ENCODE measurements around the gene USP21. TPM values are rescaled to one million over a fixed set of nuclear protein-coding genes. Genes with fewer than 3 reads are reported as not detected.

The USP21 gene
- total and polyA plus RNA-seq, 2 of the 13 experiments (the other 11 are each of a cell fraction or from before 2014, with no cell fraction given): 10.1 to 33.1 TPM

GRCh38 chr1:161133220-161133740, 26.0 kb upstream of the USP21 start:
- H3K79me2 ChIP-seq (ENCODE audit: insufficient read depth, low read length): peaks cover 31% of the 10 kb centered on the region
- intact Hi-C loops (cut with micrococcal nuclease; ENCODE audit: unreplicated experiment) (loop anchor here (2.0 to 10.0 kb wide), 2 partner anchors 20 to 138 kb away; partner anchors contain the start of gene UFC1), in situ Hi-C loops (cut with HindIII; ENCODE audit: extremely low pct_ligation_motif_present, low pct_unique_long_range_greater_than_20kb) (no loop called here)
- CTCF ChIA-PET (ENCODE audit: low intra/inter-chr PET ratio, low total read pairs): no interaction called here
- peaks cover 27% of the 10 kb centered on the region for H3K4me1 ChIP-seq (ENCODE audit: insufficient read depth, low read length)
- POLR2A ChIA-PET: interaction anchor here (0.8 to 3.5 kb wide), 15 partner anchors 20 to 180 kb away, joined by 3 to 43 read pairs (median 7); partner anchors contain the start of genes APOA2, F11R, KLHDC9 and NDUFS2
- H3K9ac ChIP-seq (ENCODE audit: insufficient read depth, low read depth, low read length): peak overlapping the region; percentile 85
- no peaks in the 10 kb centered on the region; a peak in 1 of 5 replicates for H3K27me3 ChIP-seq (ENCODE audit: control insufficient read depth in 1 of 2, insufficient read depth in 2 of 2, low read length in 2 of 2)
- peaks cover 0 to 2% of the 10 kb centered on the region in 2 experiments; a peak in 1 of 5 replicates for H3K36me3 ChIP-seq (replicated peaks in 1 of 2; ENCODE audit: control insufficient read depth in 1 of 2, insufficient read depth in 2 of 2, low read length in 2 of 2)
- H4K20me1 ChIP-seq (ENCODE audit: insufficient read depth, low read length): no peaks in the 10 kb centered on the region
- H2AFZ ChIP-seq (ENCODE audit: low read length): peak overlapping the region; percentile 49
- peak overlapping the region; percentile 90 for H3K27ac ChIP-seq (ENCODE audit: extremely low read length, insufficient read depth, low read length)
- peak overlapping the region; percentile 79 to 82 (median 80) for H3K4me3 ChIP-seq (replicated peaks in 1 of 3; ENCODE audit: insufficient read depth in 1 of 3, low read depth in 2 of 3, low read length in 3 of 3)
- DNase-seq (ENCODE audit: low spot score) (no peak), FAIRE-seq (no peak), ATAC-seq (peak; percentile 12; the same call in 2 of the 3 replicates)
- TF ChIP-seq NAIF1 (CRISPR knock-in tag; IDR thresholded peaks at IDR 0.05; ENCODE audit: borderline replicate concordance) (0 out of 2 replicates have a peak, but pooled peaks have one; percentile 8), NFIC (IDR thresholded peaks at IDR 0.05; ENCODE audit: low read length) (0 out of 2 replicates have a peak, but pooled peaks have one; percentile 29), ZNF12 (CRISPR knock-in tag; IDR thresholded peaks at IDR 0.05) (0 out of 2 replicates have a peak, but pooled peaks have one; percentile 8), MLXIP (CRISPR knock-in tag; IDR thresholded peaks at IDR 0.05; ENCODE audit: borderline replicate concordance) (no peak), FOXC1 (CRISPR knock-in tag; IDR thresholded peaks at IDR 0.05; ENCODE audit: borderline replicate concordance) (no peak), NFE2 (CRISPR knock-in tag; IDR thresholded peaks at IDR 0.05) (no peak), ELF4 (CRISPR knock-in tag; IDR thresholded peaks at IDR 0.05; ENCODE audit: borderline replicate concordance) (peak; percentile 86; the same call in 1 of the 2 replicates), ZNF772 (CRISPR knock-in tag; IDR thresholded peaks at IDR 0.05) (0 out of 2 replicates have a peak, but pooled peaks have one; percentile 23), TBX2 (CRISPR knock-in tag; IDR thresholded peaks at IDR 0.05; ENCODE audit: borderline replicate concordance) (0 out of 2 replicates have a peak, but pooled peaks have one; percentile 57), TFE3 (CRISPR knock-in tag; IDR thresholded peaks at IDR 0.05) (0 out of 2 replicates have a peak, but pooled peaks have one; percentile 6), SP4 (CRISPR knock-in tag; IDR thresholded peaks at IDR 0.05) (peak; percentile 12; the same call in 1 of the 2 replicates), MED8 (CRISPR knock-in tag; IDR thresholded peaks at IDR 0.05; ENCODE audit: insufficient replicate concordance) (peak; percentile 9), ZBTB14 (CRISPR knock-in tag; IDR thresholded peaks at IDR 0.05) (0 out of 2 replicates have a peak, but pooled peaks have one; percentile 18)
- peak overlapping the region; percentile 72 for H3K4me2 ChIP-seq (ENCODE audit: low read depth, low read length)
- TSS peak; percentile 72 for BruUV-seq (replicated peaks)
- 1% methylated on average over 11 of the region's 11 CpGs for WGBS (ENCODE audit: low lambda C conversion rate)
- H3K9me3 ChIP-seq (ENCODE audit: low read length): no peaks in the 10 kb centered on the region
